Mesenchymal stem cell (in vitro differentiated cells and primary cell): ENCODE results near the gene CYFIP1.
A peak's percentile ranks its signal among the peaks of the same experiment; 100 is the strongest.

Experiments
- DNase-seq: peaks from one replicate; pipeline ENCODE4 v3.0.0-alpha.2; 2013
- H2AFZ ChIP-seq: one replicate; pipeline ENCODE4 v1.6.1; 2013; ENCODE audit warnings: low read depth, mild to moderate bottlenecking, control low read depth, inconsistent platforms, low read length, moderate library complexity
- H2AK5ac ChIP-seq: 2 replicates; pipeline ENCODE4 v1.6.1; 2013; ENCODE audit warnings: low read length, moderate library complexity, mild to moderate bottlenecking, inconsistent platforms; ENCODE audit not compliant: severe bottlenecking
- H2BK120ac ChIP-seq: one replicate; pipeline ENCODE4 v1.6.1; 2013; ENCODE audit warnings: low read depth, mild to moderate bottlenecking, inconsistent platforms, low read length, moderate library complexity
- H2BK12ac ChIP-seq, 2 experiments: one replicate each; pipeline ENCODE4 v1.6.1; 2013; ENCODE audit warnings: inconsistent platforms in 2 of 2, low read length in 2 of 2, mild to moderate bottlenecking in 2 of 2, moderate library complexity in 2 of 2, control low read depth in 1 of 2
- H2BK15ac ChIP-seq: one replicate; pipeline ENCODE4 v1.6.1; 2013; ENCODE audit warnings: mild to moderate bottlenecking, low read depth, inconsistent platforms; ENCODE audit not compliant: poor library complexity, severe bottlenecking
- H2BK5ac ChIP-seq: 2 replicates; pipeline ENCODE4 v1.6.1; 2013; ENCODE audit warnings: low read depth, mild to moderate bottlenecking, low read length, control low read depth, inconsistent platforms; ENCODE audit not compliant: poor library complexity, severe bottlenecking
- H3K14ac ChIP-seq, 2 experiments: one replicate each; pipeline ENCODE4 v1.6.1; 2013; ENCODE audit warnings: inconsistent platforms in 2 of 2, low read length in 2 of 2, control low read depth in 1 of 2, mild to moderate bottlenecking in 1 of 2, moderate library complexity in 1 of 2
- H3K18ac ChIP-seq, 2 experiments: one replicate each; pipeline ENCODE4 v1.6.1; 2013; ENCODE audit warnings: inconsistent platforms in 2 of 2, low read length in 2 of 2, control low read depth in 1 of 2, low read depth in 1 of 2, mild to moderate bottlenecking in 1 of 2
- H3K23ac ChIP-seq, 2 experiments: one replicate each; pipeline ENCODE4 v1.6.1; 2013; ENCODE audit warnings: inconsistent platforms in 2 of 2, low read length in 2 of 2, mild to moderate bottlenecking in 2 of 2, moderate library complexity in 2 of 2, control low read depth in 1 of 2
- H3K27ac ChIP-seq: 2 replicates; pipeline ENCODE4 v1.5.1; 2013; ENCODE audit warnings: mild to moderate bottlenecking, moderate library complexity, low read length, control low read depth, inconsistent platforms; ENCODE audit not compliant: poor library complexity, severe bottlenecking
- H3K27me3 ChIP-seq, 2 experiments: 2 replicates each; pipeline versions ENCODE4 v1.6.1 to v1.7.0; 2013; ENCODE audit warnings: low read length in 2 of 2, mild to moderate bottlenecking in 2 of 2, moderate library complexity in 2 of 2, control low read depth in 1 of 2, inconsistent platforms in 1 of 2; ENCODE audit not compliant: control insufficient read depth in 1 of 2, insufficient read depth in 1 of 2
- H3K36me3 ChIP-seq, 2 experiments: 2 replicates each; pipeline versions ENCODE4 v1.6.1 to v1.7.0; 2013; ENCODE audit warnings: low read length in 2 of 2, control low read depth in 1 of 2, inconsistent platforms in 1 of 2, low read depth in 1 of 2, mild to moderate bottlenecking in 1 of 2; ENCODE audit not compliant: insufficient read depth in 2 of 2, control insufficient read depth in 1 of 2
- H3K4ac ChIP-seq, 2 experiments: one replicate each; pipeline ENCODE4 v1.6.1; 2013; ENCODE audit warnings: inconsistent platforms in 2 of 2, low read length in 2 of 2, mild to moderate bottlenecking in 2 of 2, moderate library complexity in 2 of 2, control low read depth in 1 of 2, low read depth in 1 of 2
- H3K4me1 ChIP-seq: 2 replicates; pipeline ENCODE4 v1.6.1; 2013; ENCODE audit warnings: low read depth, low read length, control low read depth; ENCODE audit not compliant: control insufficient read depth, insufficient read depth
- H3K4me2 ChIP-seq: 2 replicates; pipeline ENCODE4 v1.6.1; 2013; ENCODE audit warnings: low read length, mild to moderate bottlenecking, inconsistent platforms; ENCODE audit not compliant: poor library complexity, severe bottlenecking
- H3K4me3 ChIP-seq, 2 experiments: 2 replicates each; pipeline versions ENCODE4 v1.5.1 to v1.7.0; 2013; ENCODE audit warnings: low read length in 2 of 2, mild to moderate bottlenecking in 2 of 2, control low read depth in 1 of 2, low read depth in 1 of 2; ENCODE audit not compliant: insufficient read depth in 1 of 2
- H3K79me1 ChIP-seq: replicated peaks from 2 replicates; pipeline ENCODE4 v1.6.1; 2013; ENCODE audit warnings: mild to moderate bottlenecking, control low read depth, low read length, inconsistent platforms; ENCODE audit not compliant: poor library complexity, severe bottlenecking
- H3K9ac ChIP-seq: 2 replicates; pipeline ENCODE4 v1.7.0; 2013; ENCODE audit warnings: mild to moderate bottlenecking, low read length, moderate library complexity
- H3K9me3 ChIP-seq: 2 replicates; pipeline ENCODE4 v1.7.0; 2013; ENCODE audit warnings: mild to moderate bottlenecking, low read length; ENCODE audit not compliant: control insufficient read depth
- H4K8ac ChIP-seq: one replicate; pipeline ENCODE4 v1.6.1; 2013; ENCODE audit warnings: inconsistent platforms, mild to moderate bottlenecking, low read length, moderate library complexity
- H4K91ac ChIP-seq: one replicate; pipeline ENCODE4 v1.6.1; 2013; ENCODE audit warnings: mild to moderate bottlenecking, low read length, inconsistent platforms
- WGBS: methylation state at CpG from one replicate; pipeline ENCODE4 v1.1.7; 2013; ENCODE audit warnings: mixed read lengths; 5-methylcytosine and 5-hydroxymethylcytosine counted together

CYFIP1 gene

GRCh38 chr15:22978691-22979237 lies 1.4 kb downstream of the CYFIP1 start:
- H3K4ac ChIP-seq: no peak overlapping the region
- peak; percentile 18 for DNase-seq
- no peaks in the 10 kb centered on the region for H3K36me3 ChIP-seq
- H3K23ac ChIP-seq: peak overlapping the region in 1 of 2 experiments; percentile 16
- 20% methylated on average over 22 of the region's 22 CpGs for WGBS
- H3K4me2 ChIP-seq: peak overlapping the region; percentile 90
- H3K4me1 ChIP-seq: peaks cover 5% of the 10 kb centered on the region
- H3K14ac ChIP-seq: no peak overlapping the region
- H4K8ac ChIP-seq: no peak overlapping the region
- H2BK120ac ChIP-seq: no peak overlapping the region
- H2BK15ac ChIP-seq: no peak overlapping the region
- peaks cover 4% of the 10 kb centered on the region for H3K79me1 ChIP-seq
- no peak overlapping the region for H2AK5ac ChIP-seq
- no peak overlapping the region for H2BK12ac ChIP-seq
- H2AFZ ChIP-seq: no peak overlapping the region
- no peak overlapping the region for H2BK5ac ChIP-seq
- no peaks in the 10 kb centered on the region for H3K9me3 ChIP-seq
- H3K4me3 ChIP-seq: peak overlapping the region; percentile 88 to 100
- H3K9ac ChIP-seq: peak overlapping the region; percentile 86
- H4K91ac ChIP-seq: no peak overlapping the region
- H3K27ac ChIP-seq: no peak overlapping the region
- H3K27me3 ChIP-seq: no peaks in the 10 kb centered on the region
- no peak overlapping the region for H3K18ac ChIP-seq

GRCh38 chr15:22974745-22975144 lies 5.4 kb downstream of the CYFIP1 start:
- Histone ChIP-seq H3K4ac (no peak overlapping the region), H2BK120ac (no peak overlapping the region), H3K23ac (no peak overlapping the region)

GRCh38 chr15:22973987-22974386 lies 6.2 kb downstream of the CYFIP1 start:
- H4K91ac ChIP-seq: no peak overlapping the region
- no peak overlapping the region for H3K14ac ChIP-seq
- no peak overlapping the region for H3K23ac ChIP-seq
- H3K4me1 ChIP-seq: peaks cover 4% of the 10 kb centered on the region
- H3K4me2 ChIP-seq: no peak overlapping the region
- no peak overlapping the region for H2BK15ac ChIP-seq
- H3K36me3 ChIP-seq: peaks cover 0 to 2% of the 10 kb centered on the region in 2 experiments
- H2AFZ ChIP-seq: no peak overlapping the region
- no peaks in the 10 kb centered on the region for H3K27me3 ChIP-seq
- WGBS: over 99% methylated on average over 3 of the region's 4 CpGs
- no peak overlapping the region for H3K18ac ChIP-seq
- H3K79me1 ChIP-seq: peaks cover 6% of the 10 kb centered on the region
- no peak overlapping the region for H3K27ac ChIP-seq
- no peak overlapping the region for H2BK120ac ChIP-seq
- H2AK5ac ChIP-seq: no peak overlapping the region
- DNase-seq: no peak
- H4K8ac ChIP-seq: no peak overlapping the region
- peaks cover 8% of the 10 kb centered on the region for H3K9me3 ChIP-seq
- no peak overlapping the region for H3K4me3 ChIP-seq
- H3K4ac ChIP-seq: no peak overlapping the region
- no peak overlapping the region for H2BK12ac ChIP-seq
- no peak overlapping the region for H2BK5ac ChIP-seq
- H3K9ac ChIP-seq: no peak overlapping the region

More at GRCh38 chr15:22974745-22975144, 5.4 kb downstream of the CYFIP1 start:
- H3K4me3 ChIP-seq: no peak overlapping the region
- no peak for DNase-seq
- no peak overlapping the region for H2BK15ac ChIP-seq
- H2BK5ac ChIP-seq: no peak overlapping the region
- WGBS: 97% methylated on average over 4 of the region's 4 CpGs
- H3K4me2 ChIP-seq: no peak overlapping the region
- no peak overlapping the region for H3K18ac ChIP-seq
- no peak overlapping the region for H3K9ac ChIP-seq
- H3K79me1 ChIP-seq: peaks cover 6% of the 10 kb centered on the region
- H2BK12ac ChIP-seq: no peak overlapping the region
- no peak overlapping the region for H2AFZ ChIP-seq
- no peak overlapping the region for H2AK5ac ChIP-seq
- H3K27me3 ChIP-seq: no peaks in the 10 kb centered on the region
- H4K91ac ChIP-seq: no peak overlapping the region
- no peak overlapping the region for H3K27ac ChIP-seq
- peaks cover 5% of the 10 kb centered on the region for H3K4me1 ChIP-seq
- no peak overlapping the region for H4K8ac ChIP-seq
- H3K9me3 ChIP-seq: peaks cover 6% of the 10 kb centered on the region
- H3K14ac ChIP-seq: no peak overlapping the region
- H3K36me3 ChIP-seq: peaks cover 0 to 2% of the 10 kb centered on the region in 2 experiments

GRCh38 chr15:22973286-22973685 lies 6.9 kb downstream of the CYFIP1 start:
- H3K18ac ChIP-seq: no peak overlapping the region
- H2BK120ac ChIP-seq: no peak overlapping the region
- no peak overlapping the region for H3K4me2 ChIP-seq
- no peak overlapping the region for H4K91ac ChIP-seq
- H2AFZ ChIP-seq: no peak overlapping the region
- peaks cover 8% of the 10 kb centered on the region for H3K9me3 ChIP-seq
- H3K4me3 ChIP-seq: no peak overlapping the region
- no peak overlapping the region for H4K8ac ChIP-seq
- H3K27me3 ChIP-seq: no peaks in the 10 kb centered on the region
- peaks cover 4% of the 10 kb centered on the region for H3K4me1 ChIP-seq
- peaks cover 0 to 2% of the 10 kb centered on the region in 2 experiments for H3K36me3 ChIP-seq
- no peak overlapping the region for H2BK15ac ChIP-seq
- H3K9ac ChIP-seq: no peak overlapping the region
- no peak overlapping the region for H2BK12ac ChIP-seq
- H2AK5ac ChIP-seq: no peak overlapping the region
- H2BK5ac ChIP-seq: no peak overlapping the region
- peaks cover 4% of the 10 kb centered on the region for H3K79me1 ChIP-seq
- no peak overlapping the region for H3K27ac ChIP-seq
- no peak overlapping the region for H3K4ac ChIP-seq
- WGBS: 96% methylated on average over 4 of the region's 5 CpGs
- H3K14ac ChIP-seq: no peak overlapping the region
- no peak for DNase-seq
- H3K23ac ChIP-seq: no peak overlapping the region
